Measurements from ENCODE around the gene SPAG4.

GRCh38 chr20:35654415-35654814 lies 38.8 kb downstream of the SPAG4 start:
- TF ChIP-seq EZH2 (IDR thresholded peaks at IDR 0.05; ENCODE audit: low read depth) (no peak), CTCF (conservative IDR thresholded peaks at IDR 0.05) (no peak)

Data from PC-9 (cell line).